ENCODE measurements around the gene APLF.

Gene APLF

DNA sequence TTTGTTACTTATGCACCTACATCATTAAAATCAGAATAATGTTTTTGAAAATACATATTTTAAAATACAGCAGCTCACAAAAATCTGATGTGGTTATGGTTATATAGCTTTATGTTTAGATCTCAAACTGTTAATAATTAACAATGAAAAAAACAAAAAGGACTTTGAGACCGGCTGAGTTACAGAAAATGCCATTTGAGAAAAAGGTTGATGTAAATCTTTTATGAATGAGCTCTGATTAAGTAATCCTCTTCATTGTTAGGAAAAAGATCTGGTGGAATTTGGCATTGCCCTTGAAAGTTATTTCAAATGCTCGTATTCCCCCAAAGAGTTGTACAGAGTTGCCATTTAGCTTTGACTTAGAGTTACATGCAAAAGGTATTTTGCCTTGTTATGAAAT lies 93.2 kb downstream of the APLF start:
- TF ChIP-seq, protein P1, sequence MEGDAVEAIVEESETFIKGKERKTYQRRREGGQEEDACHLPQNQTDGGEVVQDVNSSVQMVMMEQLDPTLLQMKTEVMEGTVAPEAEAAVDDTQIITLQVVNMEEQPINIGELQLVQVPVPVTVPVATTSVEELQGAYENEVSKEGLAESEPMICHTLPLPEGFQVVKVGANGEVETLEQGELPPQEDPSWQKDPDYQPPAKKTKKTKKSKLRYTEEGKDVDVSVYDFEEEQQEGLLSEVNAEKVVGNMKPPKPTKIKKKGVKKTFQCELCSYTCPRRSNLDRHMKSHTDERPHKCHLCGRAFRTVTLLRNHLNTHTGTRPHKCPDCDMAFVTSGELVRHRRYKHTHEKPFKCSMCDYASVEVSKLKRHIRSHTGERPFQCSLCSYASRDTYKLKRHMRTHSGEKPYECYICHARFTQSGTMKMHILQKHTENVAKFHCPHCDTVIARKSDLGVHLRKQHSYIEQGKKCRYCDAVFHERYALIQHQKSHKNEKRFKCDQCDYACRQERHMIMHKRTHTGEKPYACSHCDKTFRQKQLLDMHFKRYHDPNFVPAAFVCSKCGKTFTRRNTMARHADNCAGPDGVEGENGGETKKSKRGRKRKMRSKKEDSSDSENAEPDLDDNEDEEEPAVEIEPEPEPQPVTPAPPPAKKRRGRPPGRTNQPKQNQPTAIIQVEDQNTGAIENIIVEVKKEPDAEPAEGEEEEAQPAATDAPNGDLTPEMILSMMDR (IDR thresholded peaks at IDR 0.05; ENCODE audit: insufficient read depth, low read depth, low read length, missing control alignments), result no peak
- no peak for DNase-seq (ENCODE audit: low read depth)
- no peak overlapping the region for H3K4me3 ChIP-seq (ENCODE audit: low read depth, low read length)

DNA sequence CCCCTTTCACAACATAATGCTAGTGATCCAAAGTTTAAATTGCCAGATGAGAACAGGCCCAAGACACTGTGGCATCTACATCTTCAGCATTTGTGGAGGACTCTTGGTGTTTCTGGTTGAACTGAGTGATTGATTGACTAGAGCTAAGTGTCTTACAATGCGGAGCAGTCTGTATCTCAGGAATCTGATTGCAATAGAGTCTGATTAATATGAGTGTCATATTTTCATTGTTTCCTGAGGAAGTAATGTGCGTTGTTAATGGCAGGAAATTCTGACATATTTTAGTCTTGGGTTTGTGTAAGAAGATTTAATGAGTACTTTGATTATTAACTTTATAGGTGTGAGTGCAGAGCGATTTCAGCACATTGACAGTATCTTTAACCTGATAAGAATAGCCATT lies 94.0 kb downstream of the APLF start:
- DNase-seq (ENCODE audit: low read depth), result no peak
- H3K4me3 ChIP-seq (ENCODE audit: low read depth, low read length), result no peak overlapping the region
- TF ChIP-seq, protein P1 (IDR thresholded peaks at IDR 0.05; ENCODE audit: insufficient read depth, low read depth, low read length, missing control alignments), result no peak

DNA sequence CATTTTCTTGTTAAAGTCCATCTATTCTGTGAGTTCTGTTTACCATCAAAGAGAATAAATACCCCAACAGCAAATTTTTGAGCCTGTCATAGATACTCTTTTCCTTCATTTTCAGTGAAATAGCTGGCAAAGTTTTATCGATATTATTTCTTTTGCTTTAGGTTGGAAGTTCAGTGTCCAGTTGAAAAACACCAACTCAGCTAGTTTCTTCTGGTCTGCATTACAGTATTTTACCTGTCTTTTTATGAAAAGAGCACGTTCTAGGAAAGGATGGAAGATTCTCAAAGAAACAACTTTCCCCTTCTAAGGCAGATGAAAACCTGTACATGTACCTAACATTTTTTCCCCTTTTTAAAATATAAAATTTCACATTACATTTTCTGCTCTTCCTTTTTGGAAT lies 95.5 kb downstream of the APLF start:
- DNase-seq (ENCODE audit: low read depth), result no peak
- H3K4me3 ChIP-seq (ENCODE audit: low read depth, low read length), result no peak overlapping the region
- TF ChIP-seq, protein P1 (IDR thresholded peaks at IDR 0.05; ENCODE audit: insufficient read depth, low read depth, low read length, missing control alignments), result no peak

DNA sequence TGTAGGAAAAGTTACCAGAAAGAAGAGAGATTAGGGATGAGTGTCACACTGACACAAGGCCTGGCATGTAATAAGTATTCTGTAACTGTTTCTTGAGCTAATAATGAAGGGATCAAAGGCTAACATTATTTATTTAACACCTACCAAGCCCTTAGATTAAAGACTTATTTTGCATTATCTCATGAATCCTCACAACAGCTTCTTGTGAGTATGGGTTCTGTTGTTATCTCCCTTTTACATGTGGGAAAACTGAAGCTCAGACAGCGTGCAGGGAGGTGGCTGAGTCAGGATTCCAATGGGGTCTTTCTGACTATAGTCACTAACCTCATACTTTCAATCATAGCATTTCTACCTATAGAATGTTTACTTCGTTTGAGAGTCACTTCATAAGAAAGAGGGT lies 97.0 kb downstream of the APLF start:
- no peak for DNase-seq (ENCODE audit: low read depth)
- no peak overlapping the region for H3K4me3 ChIP-seq (ENCODE audit: low read depth, low read length)
- TF ChIP-seq, protein P1 (IDR thresholded peaks at IDR 0.05; ENCODE audit: insufficient read depth, low read depth, low read length, missing control alignments), result no peak

DNA sequence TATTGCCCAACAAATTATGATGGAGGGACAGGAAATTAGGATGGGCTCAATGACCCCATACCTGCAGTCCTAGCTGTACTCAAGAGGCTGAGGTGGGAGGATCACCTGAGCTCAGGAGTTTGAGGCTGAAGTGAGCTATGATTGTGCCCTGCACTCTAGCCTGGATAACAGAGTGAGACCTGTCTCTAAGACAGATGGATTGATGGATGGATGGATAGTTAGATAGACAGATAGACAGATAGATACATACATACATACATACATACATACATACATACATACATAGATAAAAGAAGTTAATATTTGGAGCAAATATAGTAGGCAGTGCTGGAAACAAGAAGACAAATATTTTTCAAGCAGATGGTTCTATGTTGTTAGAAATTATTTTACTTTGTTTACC lies 97.9 kb downstream of the APLF start:
- H3K4me3 ChIP-seq (ENCODE audit: low read depth, low read length), result no peak overlapping the region
- no peak for DNase-seq (ENCODE audit: low read depth)
- TF ChIP-seq, protein P1 (IDR thresholded peaks at IDR 0.05; ENCODE audit: insufficient read depth, low read depth, low read length, missing control alignments), result no peak

DNA sequence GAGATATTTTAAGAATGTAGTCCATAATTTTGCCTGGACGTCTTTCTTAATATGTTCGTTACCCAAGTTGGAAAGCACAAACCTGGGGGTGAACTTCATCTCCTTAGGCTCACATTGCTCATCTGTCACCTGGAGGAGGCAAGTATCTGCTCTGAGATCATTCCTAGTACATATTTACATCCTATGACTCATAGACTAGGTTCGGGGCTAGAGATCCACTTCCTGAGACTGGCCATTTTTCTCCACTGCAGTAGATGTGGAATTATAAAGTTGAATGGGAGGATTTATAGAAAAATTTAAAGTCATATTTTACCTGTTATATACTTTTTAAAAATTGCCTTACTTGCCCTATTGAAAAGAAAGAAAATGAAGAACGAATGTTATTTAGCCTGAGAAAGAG lies 98.5 kb downstream of the APLF start:
- DNase-seq (ENCODE audit: low read depth), result no peak
- no peak overlapping the region for H3K4me3 ChIP-seq (ENCODE audit: low read depth, low read length)
- TF ChIP-seq, protein P1 (IDR thresholded peaks at IDR 0.05; ENCODE audit: insufficient read depth, low read depth, low read length, missing control alignments), result no peak

DNA sequence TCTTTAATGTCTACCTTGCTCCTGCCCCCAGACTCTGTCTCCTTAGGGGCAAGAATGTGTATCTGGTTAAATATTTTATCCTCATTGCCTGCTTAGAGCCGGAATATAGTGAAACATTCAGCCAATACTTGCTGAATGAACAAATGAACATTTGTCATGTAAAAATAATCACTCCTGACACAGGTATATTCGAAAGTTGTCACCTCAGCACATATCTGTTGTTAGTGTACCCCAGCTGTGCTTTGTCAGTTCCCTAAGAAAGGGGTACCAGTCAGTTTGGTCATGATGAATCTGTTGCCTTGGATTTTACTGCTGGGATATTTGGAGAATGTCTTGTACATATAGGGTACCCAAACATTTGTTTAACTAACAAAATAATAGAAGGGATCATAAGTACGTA lies 99.0 kb downstream of the APLF start:
- no peak for DNase-seq (ENCODE audit: low read depth)
- TF ChIP-seq, protein P1 (IDR thresholded peaks at IDR 0.05; ENCODE audit: insufficient read depth, low read depth, low read length, missing control alignments), result no peak
- no peak overlapping the region for H3K4me3 ChIP-seq (ENCODE audit: low read depth, low read length)

Measured in GM12865 (cell line).